Astrocyte of the spinal cord (primary cell): ENCODE measurements around the gene TGM1.

Experiments used
- DNase-seq: peaks from one replicate; pipeline ENCODE4 v3.0.0; 2011; ENCODE audit warnings: low read depth, low spot score
- H3K4me3 ChIP-seq: 2 replicates; pipeline ENCODE4 v1.5.1; 2011; ENCODE audit warnings: low read depth, mild to moderate bottlenecking, low read length, moderate library complexity
- CTCF ChIP-seq: IDR thresholded peaks from 2 replicates; pipeline ENCODE4 v1.5.1; 2012; ENCODE audit warnings: low read depth, mild to moderate bottlenecking, low read length, inconsistent platforms
- in situ Hi-C: cut with HindIII; loops from 2 replicates; pipeline ENCODE4 v1.10.0; 2017; ENCODE audit warnings: low sequenced_read_pairs

The TGM1 gene

GRCh38 chr14:24292118-24292807 is 29.3 kb upstream of the TGM1 start:
- no peak for TF ChIP-seq CTCF
- in situ Hi-C loops, result no loop called here
- no peak for DNase-seq
- no peak overlapping the region for H3K4me3 ChIP-seq

- in situ Hi-C loops, result no loop called here
- no peak for TF ChIP-seq CTCF
- no peak overlapping the region for H3K4me3 ChIP-seq
- no peak for DNase-seq
Measured at GRCh38 chr14:24291446-24292117, 28.6 kb upstream of the TGM1 start.

GRCh38 chr14:24290746-24291145 is 27.8 kb upstream of the TGM1 start:
- TF ChIP-seq CTCF, result no peak
- DNase-seq, result no peak
- in situ Hi-C loops, result no loop called here
- no peak overlapping the region for H3K4me3 ChIP-seq

- DNase-seq, result no peak
Measured at GRCh38 chr14:24289649-24290280, 26.8 kb upstream of the TGM1 start.

GRCh38 chr14:24286996-24287395 is 24.0 kb upstream of the TGM1 start:
- H3K4me3 ChIP-seq, result no peak overlapping the region
- no peak for DNase-seq
- in situ Hi-C loops, result no loop called here
- no peak for TF ChIP-seq CTCF

More at GRCh38 chr14:24289649-24290280, 26.8 kb upstream of the TGM1 start:
- in situ Hi-C loops, result no loop called here
- H3K4me3 ChIP-seq, result no peak overlapping the region
- no peak for TF ChIP-seq CTCF

- no peak for DNase-seq
- in situ Hi-C loops, result no loop called here
- no peak for TF ChIP-seq CTCF
- no peak overlapping the region for H3K4me3 ChIP-seq
Measured at GRCh38 chr14:24285351-24285750, 22.4 kb upstream of the TGM1 start.
